Esophagus muscularis mucosa (tissue), 4 donors: ENCODE results near the gene SKP2. TPM values are rescaled to one million over a fixed set of nuclear protein-coding genes. Genes with fewer than 3 reads are reported as not detected.

Experiments used
- DNase-seq: peaks from one replicate; pipeline ENCODE4 v3.0.0-alpha.2; 2017; ENCODE audit errors: extremely low spot score
- H3K27ac ChIP-seq, 4 donors: fragments of 200-600 bp; sonication (generic); replicated peaks in 1 of 4; 1 replicate in 3 of 4; 2 replicates in 1 of 4; pipeline ENCODE4 v1.5.1; 2016 to 2019; ENCODE audit warnings: mild to moderate bottlenecking in 1 of 4
- H3K27me3 ChIP-seq, 4 donors: fragments of 200-600 bp; sonication (generic); one replicate each; pipeline versions ENCODE4 v1.5.1 to v1.6.0; 2016 to 2019
- H3K36me3 ChIP-seq, 4 donors: fragments of 200-600 bp; sonication (generic); one replicate each; pipeline ENCODE4 v1.5.1; 2016 to 2019
- H3K4me1 ChIP-seq, 4 donors: fragments of 200-600 bp; sonication (generic); one replicate each; pipeline ENCODE4 v1.5.1; 2016 to 2019
- H3K4me3 ChIP-seq, 4 donors: fragments of 200-600 bp; sonication (generic); 1 replicate in 2 of 4; 2 replicates in 2 of 4; pipeline ENCODE4 v1.5.1; 2016 to 2019; ENCODE audit warnings: mild to moderate bottlenecking in 4 of 4, moderate library complexity in 1 of 4
- H3K9me3 ChIP-seq, 4 donors: fragments of 200-600 bp; sonication (generic); 1 replicate in 3 of 4; 2 replicates in 1 of 4; pipeline ENCODE4 v1.5.1; 2016 to 2019
- CTCF ChIP-seq, 3 experiments: fragments of 200-600 bp in 2 of 3; fragments of 450-650 bp in 1 of 3; sonication (generic) in 2 of 3; IDR thresholded peaks; one replicate each; pipeline ENCODE4 v1.5.1; 2017 to 2019; ENCODE audit warnings: antibody characterized with exemption in 3 of 3, mild to moderate bottlenecking in 2 of 3, moderate library complexity in 1 of 3
- EP300 ChIP-seq: sonication (generic); formaldehyde crosslinking; IDR thresholded peaks from one replicate; pipeline ENCODE4 v1.6.1; 2017; ENCODE audit warnings: antibody characterized with exemption
- POLR2A ChIP-seq: fragments of 450-650 bp; IDR thresholded peaks from one replicate; pipeline ENCODE4 v1.6.1; 2017; ENCODE audit warnings: antibody characterized with exemption, moderate library complexity, mild to moderate bottlenecking, low read depth
- POLR2AphosphoS5 ChIP-seq, 2 donors: sonication (generic); formaldehyde crosslinking; IDR thresholded peaks; one replicate each; pipeline ENCODE4 v1.6.1; 2017; ENCODE audit warnings: antibody characterized with exemption in 2 of 2
- WGBS: methylation state at CpG from one replicate; pipeline ENCODE4 v1.1.5; 2018; 5-methylcytosine and 5-hydroxymethylcytosine counted together
- intact Hi-C: fragments of 100-400 bp; cut with DNase I; formaldehyde crosslinking; loops from one replicate; pipeline ENCODE4 v1.15.1; 2023
- total RNA-seq, 4 donors: library from RNA; depleted of rRNA; stranded (reverse); fragments of >200 nt; gene quantifications; one replicate each; pipeline versions ENCODE4 v1.1.0 to v1.2.1, GENCODE V29; 2016

SKP2 gene
- total RNA-seq, 4 donors from 2014 or later, result 5.6 to 12.1 (median 9.2) TPM

GRCh38 chr5:36199620-36200019 lies 47.7 kb downstream of the SKP2 start:
- peaks cover 4 to 10% (median 5%) of the 10 kb centered on the region in 4 donors for H3K4me1 ChIP-seq
- no peak overlapping the region for H3K4me3 ChIP-seq
- H3K9me3 ChIP-seq, result no peaks in the 10 kb centered on the region
- intact Hi-C loops, result no loop called here
- WGBS, result 83% methylated on average over 2 of the region's 2 CpGs
- TF ChIP-seq POLR2A (no peak), CTCF (IDR thresholded peaks at IDR 0.05) (no peak), EP300 (no peak), POLR2AphosphoS5 (IDR thresholded peaks at IDR 0.05) (no peak)
- H3K27ac ChIP-seq, result no peak overlapping the region
- peaks cover 41 to 86% (median 51%) of the 10 kb centered on the region in 4 donors for H3K36me3 ChIP-seq
- DNase-seq, result no peak
- no peaks in the 10 kb centered on the region for H3K27me3 ChIP-seq

- intact Hi-C loops, result no loop called here
- peaks cover 34 to 84% (median 49%) of the 10 kb centered on the region in 4 donors for H3K36me3 ChIP-seq
- 96% methylated on average over 4 of the region's 4 CpGs for WGBS
Measured at GRCh38 chr5:36200513-36200912, 48.6 kb downstream of the SKP2 start.

GRCh38 chr5:36202521-36202961 lies 50.6 kb downstream of the SKP2 start:
- no peak for DNase-seq
- TF ChIP-seq EP300, result no peak
- no peak for TF ChIP-seq CTCF (IDR thresholded peaks at IDR 0.05)
- TF ChIP-seq POLR2A, result no peak
- no peak for TF ChIP-seq POLR2AphosphoS5 (IDR thresholded peaks at IDR 0.05)
- Histone ChIP-seq H3K36me3 (peaks cover 27 to 74% (median 42%) of the 10 kb centered on the region in 4 donors), H3K27me3 (no peaks in the 10 kb centered on the region), H3K4me1 (peaks cover 4 to 10% (median 5%) of the 10 kb centered on the region in 4 donors), H3K27ac (no peak overlapping the region), H3K4me3 (no peak overlapping the region), H3K9me3 (no peaks in the 10 kb centered on the region)
- 51% methylated on average over 3 of the region's 3 CpGs for WGBS
- intact Hi-C loops, result no loop called here

More at GRCh38 chr5:36200513-36200912, 48.6 kb downstream of the SKP2 start:
- H3K9me3 ChIP-seq, result no peaks in the 10 kb centered on the region
- no peaks in the 10 kb centered on the region for H3K27me3 ChIP-seq
- peaks cover 4 to 10% (median 5%) of the 10 kb centered on the region in 4 donors for H3K4me1 ChIP-seq
- H3K4me3 ChIP-seq, result no peak overlapping the region
- TF ChIP-seq CTCF (IDR thresholded peaks at IDR 0.05) (no peak), POLR2AphosphoS5 (IDR thresholded peaks at IDR 0.05) (no peak), EP300 (no peak), POLR2A (no peak)
- H3K27ac ChIP-seq, result no peak overlapping the region
- DNase-seq, result no peak

- Histone ChIP-seq H3K27me3 (no peaks in the 10 kb centered on the region), H3K9me3 (no peaks in the 10 kb centered on the region), H3K36me3 (peaks cover 23 to 61% (median 30%) of the 10 kb centered on the region in 4 donors), H3K27ac (no peak overlapping the region), H3K4me1 (peaks cover 4 to 10% (median 5%) of the 10 kb centered on the region in 4 donors), H3K4me3 (no peak overlapping the region)
- WGBS, result 100% methylated on average over 2 of the region's 2 CpGs
- no peak for DNase-seq
- TF ChIP-seq POLR2A (no peak), EP300 (no peak), POLR2AphosphoS5 (IDR thresholded peaks at IDR 0.05) (no peak), CTCF (IDR thresholded peaks at IDR 0.05) (no peak)
- intact Hi-C loops, result no loop called here
Measured at GRCh38 chr5:36205329-36205728, 53.4 kb downstream of the SKP2 start.

GRCh38 chr5:36206913-36207312 lies 55.0 kb downstream of the SKP2 start:
- intact Hi-C loops, result no loop called here
- no peak for DNase-seq
- no peak overlapping the region for H3K4me3 ChIP-seq
- TF ChIP-seq CTCF (IDR thresholded peaks at IDR 0.05), result no peak
- TF ChIP-seq POLR2A, result no peak
- TF ChIP-seq EP300, result no peak
- TF ChIP-seq POLR2AphosphoS5 (IDR thresholded peaks at IDR 0.05), result no peak
- no peaks in the 10 kb centered on the region for H3K9me3 ChIP-seq
- H3K4me1 ChIP-seq, result peaks cover 4 to 10% (median 5%) of the 10 kb centered on the region in 4 donors
- H3K27ac ChIP-seq, result no peak overlapping the region
- no peaks in the 10 kb centered on the region for H3K27me3 ChIP-seq
- H3K36me3 ChIP-seq, result peaks cover 30 to 66% (median 36%) of the 10 kb centered on the region in 4 donors
